GM18511 (cell line): ENCODE results near the gene UBC.
"Not testable (repeated sequence)": the region's sequence is repeated elsewhere in the genome, so short reads cannot be mapped to it uniquely, and the experiment has no call there.

Experiments
- ATAC-seq: cut with Tn5 transposase; IDR thresholded peaks from one replicate; pipeline ENCODE4 v1.9.1; 2021; ENCODE audit warnings: mild to moderate bottlenecking, moderate library complexity; ENCODE audit not compliant: unreplicated experiment

UBC gene

GRCh38 chr12:124887766-124888165 lies 26.7 kb downstream of the UBC start:
- ATAC-seq, result not testable (repeated sequence)

GRCh38 chr12:124884587-124885438 lies 29.6 kb downstream of the UBC start:
- peak; percentile 93 for ATAC-seq

GRCh38 chr12:124883263-124884130 lies 31.0 kb downstream of the UBC start:
- ATAC-seq, result no peak

- ATAC-seq, result no peak
Observed at GRCh38 chr12:124881123-124881522, 33.3 kb downstream of the UBC start.

GRCh38 chr12:124880335-124880734 lies 34.1 kb downstream of the UBC start:
- not testable (repeated sequence) for ATAC-seq

GRCh38 chr12:124878795-124879516 lies 35.5 kb downstream of the UBC start:
- ATAC-seq, result no peak

- ATAC-seq, result no peak
Observed at GRCh38 chr12:124877423-124877822, 37.0 kb downstream of the UBC start.

GRCh38 chr12:124876171-124876570 lies 38.3 kb downstream of the UBC start:
- ATAC-seq, result no peak

GRCh38 chr12:124875803-124876132 lies 38.7 kb downstream of the UBC start:
- ATAC-seq, result no peak

- no peak for ATAC-seq
Observed at GRCh38 chr12:124874988-124875802, 39.3 kb downstream of the UBC start.

- ATAC-seq, result no peak
Observed at GRCh38 chr12:124874188-124874587, 40.3 kb downstream of the UBC start.

- ATAC-seq, result no peak
Observed at GRCh38 chr12:124872068-124872719, 42.3 kb downstream of the UBC start.

- no peak for ATAC-seq
Observed at GRCh38 chr12:124871297-124871696, 43.2 kb downstream of the UBC start.

- ATAC-seq, result no peak
Observed at GRCh38 chr12:124870515-124870914, 43.9 kb downstream of the UBC start.

GRCh38 chr12:124869059-124869665 lies 45.3 kb downstream of the UBC start:
- no peak for ATAC-seq

- no peak for ATAC-seq
Observed at GRCh38 chr12:124868252-124869058, 46.0 kb downstream of the UBC start.

- ATAC-seq, result no peak
Observed at GRCh38 chr12:124867401-124867930, 47.0 kb downstream of the UBC start.

- no peak for ATAC-seq
Observed at GRCh38 chr12:124866883-124867400, 47.5 kb downstream of the UBC start.
